SK-N-SH (cell line): Measurements from ENCODE around the gene BCL11B. TPM values are rescaled to one million over a fixed set of nuclear protein-coding genes. Genes with fewer than 3 reads are reported as not detected.

ENCODE experiments used
- CTCF ChIA-PET: fragments of 300-600, 350-600 bp; formaldehyde crosslinking; extraction: SDS; loops from one replicate; lab custom pipeline; 2021; lab: Yijun Ruan, JAX
- POLR2A ChIA-PET: fragments of 350-600 bp; sonication (Branson Sonifier 250); formaldehyde crosslinking; extraction: SDS; loops from one replicate; lab custom pipeline; 2020; ENCODE audit warnings: antibody characterized with exemption, inconsistent platforms; lab: Yijun Ruan, JAX
- DNase-seq: peaks from one replicate; pipeline ENCODE4 v3.0.0; 2012
- H2AFZ ChIP-seq: fragments of 200-600 bp; sonication (generic); 2 replicates; pipeline ENCODE4 v1.8.1; 2016; ENCODE audit warnings: antibody characterized with exemption, mild to moderate bottlenecking, low read depth
- H3F3A ChIP-seq: fragments of 200-600 bp; sonication (generic); replicated peaks from 2 replicates; pipeline ENCODE3; 2016; ENCODE audit warnings: antibody characterized with exemption, mild to moderate bottlenecking; ENCODE audit not compliant: insufficient read depth
- H3K27ac ChIP-seq, 2 experiments: fragments of 200-500 bp in 1 of 2; fragments of 200-600 bp in 1 of 2; sonication (Bioruptor generic) in 1 of 2; sonication (generic), shearing (Covaris generic) in 1 of 2; 2 replicates each; pipeline versions ENCODE4 v1.5.1 to v1.6.1; 2014 to 2016; ENCODE audit warnings: low read depth in 2 of 2, inconsistent platforms in 1 of 2, low read length in 1 of 2, mild to moderate bottlenecking in 1 of 2, mixed read lengths in 1 of 2
- H3K27me3 ChIP-seq: fragments of 200-600 bp; sonication (generic), shearing (Covaris generic); 2 replicates; pipeline ENCODE4 v1.6.1; 2016; ENCODE audit warnings: mixed run types; ENCODE audit not compliant: insufficient read depth
- H3K36me3 ChIP-seq, 2 experiments: fragments of 200-500 bp in 1 of 2; fragments of 200-600 bp in 1 of 2; sonication (Bioruptor generic) in 1 of 2; sonication (generic) in 1 of 2; replicated peaks in 1 of 2; 2 replicates each; pipeline versions ENCODE3 to v1.5.1; 2014 to 2016; ENCODE audit warnings: low read length in 1 of 2, mild to moderate bottlenecking in 1 of 2; ENCODE audit not compliant: insufficient read depth in 2 of 2, control insufficient read depth in 1 of 2
- H3K4me1 ChIP-seq, 2 experiments: fragments of 200-500 bp in 1 of 2; fragments of 200-600 bp in 1 of 2; sonication (Bioruptor generic) in 1 of 2; sonication (generic), shearing (Covaris generic) in 1 of 2; 2 replicates each; pipeline versions ENCODE4 v1.5.1 to v1.6.1; 2014 to 2016; ENCODE audit warnings: low read depth in 1 of 2, low read length in 1 of 2, mixed run types in 1 of 2; ENCODE audit not compliant: insufficient read depth in 2 of 2, control insufficient read depth in 1 of 2
- H3K4me2 ChIP-seq: fragments of 200-600 bp; sonication (generic), shearing (Covaris generic); 2 replicates; pipeline ENCODE4 v1.6.1; 2017; ENCODE audit warnings: mixed run types
- H3K4me3 ChIP-seq, 2 experiments: fragments of 200-500 bp in 1 of 2; fragments of 200-600 bp in 1 of 2; sonication (Bioruptor generic) in 1 of 2; sonication (generic), shearing (Covaris generic) in 1 of 2; 2 replicates each; pipeline versions ENCODE4 v1.5.1 to v1.8.1; 2014 to 2016; ENCODE audit warnings: low read depth in 2 of 2, inconsistent platforms in 1 of 2, low read length in 1 of 2, mild to moderate bottlenecking in 1 of 2, mixed read lengths in 1 of 2, moderate library complexity in 1 of 2
- H3K79me2 ChIP-seq: fragments of 200-600 bp; sonication (generic); 2 replicates; pipeline ENCODE4 v1.8.1; 2017; ENCODE audit warnings: mild to moderate bottlenecking; ENCODE audit not compliant: insufficient read depth
- H3K9ac ChIP-seq: fragments of 200-600 bp; sonication (generic); 2 replicates; pipeline ENCODE4 v1.6.1; 2017; ENCODE audit warnings: mixed run types
- H3K9me2 ChIP-seq: fragments of 200-600 bp; sonication (generic); 2 replicates; pipeline ENCODE4 v1.6.1; 2017; ENCODE audit warnings: mixed run types
- H3K9me3 ChIP-seq: fragments of 200-600 bp; sonication (generic); 2 replicates; pipeline ENCODE4 v1.6.1; 2017; ENCODE audit warnings: mixed run types, mild to moderate bottlenecking, moderate library complexity
- H4K20me1 ChIP-seq: fragments of 200-600 bp; sonication (generic); 2 replicates; pipeline ENCODE4 v1.6.1; 2017; ENCODE audit warnings: mild to moderate bottlenecking, mixed run types; ENCODE audit not compliant: insufficient read depth
- FOSL2 ChIP-seq: IDR thresholded peaks from 2 replicates; pipeline ENCODE4 v1.4.0; 2012; ENCODE audit warnings: low read depth, mild to moderate bottlenecking, moderate library complexity, borderline replicate concordance
- GATA2 ChIP-seq: sonication (generic); formaldehyde crosslinking; IDR thresholded peaks from 2 replicates; pipeline ENCODE4 v1.5.0; 2020; ENCODE audit warnings: mild to moderate bottlenecking, missing genetic modification reagents
- IRF3 ChIP-seq: fragments of 150-350 bp; IDR thresholded peaks from 2 replicates; pipeline ENCODE4 v1.6.1; 2016; ENCODE audit warnings: mild to moderate bottlenecking, low read depth, low read length
- NRF1 ChIP-seq: IDR thresholded peaks from 2 replicates; pipeline ENCODE4 v1.6.1; 2012; ENCODE audit warnings: low read depth, mild to moderate bottlenecking, low read length
- SIN3A ChIP-seq: IDR thresholded peaks from 2 replicates; pipeline ENCODE4 v1.6.1; 2012; ENCODE audit warnings: low read depth, mild to moderate bottlenecking, low read length, moderate library complexity, borderline replicate concordance
- ZBTB33 ChIP-seq: IDR thresholded peaks from 2 replicates; pipeline ENCODE4 v1.4.0; 2012; ENCODE audit warnings: low read depth, borderline replicate concordance
- WGBS: methylation state at CpG from one replicate; pipeline ENCODE4 v1.1.6; 2017; ENCODE audit warnings: low lambda C conversion rate; 5-methylcytosine and 5-hydroxymethylcytosine counted together
- polyA plus RNA-seq, 3 experiments: library from polyadenylated mRNA; depleted of rRNA; stranded (reverse); fragments of >200 nt; gene quantifications; 2 replicates each; pipeline ENCODE4 v1.2.3, GENCODE V29; 2012

The BCL11B gene
- polyA plus RNA-seq, 1 of the 3 experiments (the other 2 are of a cell fraction): not detected

- 12% methylated on average over 13 of the region's 16 CpGs for WGBS
- ChIA-PET POLR2A (interaction anchor here (0.5 kb wide), 1 partner anchor 19 kb away, joined by 3 read pairs; no protein-coding TSS in a partner anchor), CTCF (no interaction called here)
These were observed 94.8 kb downstream of the BCL11B start for GRCh38 chr14:99177046-99177655.

GRCh38 chr14:99176156-99176945 lies 95.6 kb downstream of the BCL11B start:
- no peaks in the 10 kb centered on the region for H3F3A ChIP-seq
- no peak overlapping the region for H2AFZ ChIP-seq
- 28% methylated on average over 16 of the region's 33 CpGs for WGBS
- H3K4me2 ChIP-seq: no peak overlapping the region
- DNase-seq: no peak
- H3K27me3 ChIP-seq: peaks cover 38% of the 10 kb centered on the region
- H3K27ac ChIP-seq: no peak overlapping the region
- TF ChIP-seq NRF1 (no peak), GATA2 (CRISPR knock-in tag) (no peak), SIN3A (no peak)
- TF ChIP-seq, all 33 proteins: peak for 0
- H4K20me1 ChIP-seq: no peaks in the 10 kb centered on the region
- H3K4me1 ChIP-seq: no peaks in the 10 kb centered on the region; a peak in 1 of 4 replicates
- H3K9ac ChIP-seq: no peak overlapping the region
- ChIA-PET CTCF (no interaction called here), POLR2A (interaction anchor here (0.5 kb wide), 1 partner anchor 20 kb away, joined by 3 read pairs; no protein-coding TSS in a partner anchor)
- H3K9me2 ChIP-seq: no peaks in the 10 kb centered on the region
- H3K36me3 ChIP-seq: no peaks in the 10 kb centered on the region
- no peaks in the 10 kb centered on the region for H3K79me2 ChIP-seq
- H3K9me3 ChIP-seq: no peaks in the 10 kb centered on the region
- no peak overlapping the region for H3K4me3 ChIP-seq

More at GRCh38 chr14:99177046-99177655, 94.8 kb downstream of the BCL11B start:
- H3K27me3 ChIP-seq: peaks cover 46% of the 10 kb centered on the region
- no peaks in the 10 kb centered on the region for H3K36me3 ChIP-seq
- no peak overlapping the region for H3K27ac ChIP-seq
- H3K4me2 ChIP-seq: no peak overlapping the region
- no peak overlapping the region for H3K4me3 ChIP-seq
- TF ChIP-seq IRF3 (no peak), ZBTB33 (no peak), FOSL2 (no peak)
- no peak overlapping the region for H3K9ac ChIP-seq
- H2AFZ ChIP-seq: no peak overlapping the region
- no peaks in the 10 kb centered on the region for H3K79me2 ChIP-seq
- no peaks in the 10 kb centered on the region for H4K20me1 ChIP-seq
- no peaks in the 10 kb centered on the region; a peak in 1 of 4 replicates for H3K4me1 ChIP-seq
- no peaks in the 10 kb centered on the region for H3K9me2 ChIP-seq
- H3K9me3 ChIP-seq: no peaks in the 10 kb centered on the region
- H3F3A ChIP-seq: no peaks in the 10 kb centered on the region
- no peak for DNase-seq
